ENCODE data around the gene AMY2B. TPM values are rescaled to one million over a fixed set of nuclear protein-coding genes. Genes with fewer than 3 reads are reported as not detected.
"Not testable (repeated sequence)": the region's sequence is repeated elsewhere in the genome, so short reads cannot be mapped to it uniquely, and the experiment has no call there.

AMY2B gene
- total RNA-seq, 1 experiment from 2014 or later = 10.8 TPM

DNA sequence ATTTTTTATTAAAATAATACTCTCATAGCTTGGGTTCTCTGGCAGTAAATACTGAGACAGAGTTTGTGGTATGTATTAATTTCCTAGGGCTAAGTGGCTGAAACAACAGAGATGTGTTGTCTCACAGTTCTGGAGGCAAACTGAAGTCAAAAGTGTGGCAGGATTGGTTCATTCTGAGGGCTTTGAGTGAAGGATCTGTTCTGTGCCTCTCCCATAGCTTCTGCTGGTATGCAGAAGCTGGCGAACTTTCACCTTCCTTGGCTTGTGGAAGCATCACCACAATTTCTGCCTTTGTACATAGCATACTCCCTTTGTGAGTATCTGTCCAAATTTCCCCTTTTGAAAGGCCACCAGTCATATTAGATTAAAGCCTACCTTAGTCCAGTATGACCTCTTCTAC, 24.9 kb upstream of the AMY2B start:
- Histone ChIP-seq H3K9me3 (ENCODE audit: low read length) (no peaks in the 10 kb centered on the region), H3K4me1 (ENCODE audit: low read length) (no peaks in the 10 kb centered on the region), H3K27me3 (ENCODE audit: low read length) (no peaks in the 10 kb centered on the region), H3K4me2 (ENCODE audit: low read depth, low read length, poor library complexity, severe bottlenecking) (no peak overlapping the region), H3K9me2 (replicated peaks; ENCODE audit: insufficient read depth, low read length) (no peaks in the 10 kb centered on the region), H4K20me1 (ENCODE audit: insufficient read depth, low read depth, low read length) (no peaks in the 10 kb centered on the region), H3K79me2 (ENCODE audit: low read length) (0 out of 2 replicates have a peak, but pooled peaks cover 7% of the 10 kb centered on the region), H2AFZ (ENCODE audit: low read length) (no peak overlapping the region), H3K9ac (ENCODE audit: low read length) (no peak overlapping the region), H3K4me3 (ENCODE audit: low read length) (no peak overlapping the region), H3K27ac (ENCODE audit: low read length) (no peak overlapping the region), H3K36me3 (ENCODE audit: insufficient read depth, low read length) (peaks cover 78% of the 10 kb centered on the region)
- DNase-seq = no peak

DNA sequence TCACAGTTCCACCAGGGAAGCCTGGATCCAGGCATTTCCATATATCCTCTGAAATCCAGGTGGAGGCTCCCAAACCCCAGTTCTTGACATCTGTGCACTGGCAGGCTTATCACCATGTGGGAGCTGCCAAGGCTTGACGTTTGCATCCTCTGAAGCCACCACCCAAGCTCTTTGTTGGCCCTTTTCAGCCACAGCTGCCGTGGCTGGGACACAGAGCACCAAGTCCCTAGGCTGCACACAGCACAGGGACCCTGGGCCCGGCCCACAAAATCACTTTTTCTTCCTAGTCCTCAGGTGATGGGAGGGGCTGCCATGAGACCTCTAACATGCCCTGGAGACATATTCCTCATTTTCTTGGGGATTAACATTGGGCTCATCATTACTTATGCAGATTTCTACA, 23.5 kb upstream of the AMY2B start:
- Histone ChIP-seq H3K36me3 (ENCODE audit: insufficient read depth, low read length) (peaks cover 79% of the 10 kb centered on the region), H3K9ac (ENCODE audit: low read length) (no peak overlapping the region), H3K9me3 (ENCODE audit: low read length) (no peaks in the 10 kb centered on the region), H3K27me3 (ENCODE audit: low read length) (no peaks in the 10 kb centered on the region), H2AFZ (ENCODE audit: low read length) (no peak overlapping the region), H3K4me1 (ENCODE audit: low read length) (no peaks in the 10 kb centered on the region), H3K4me2 (ENCODE audit: low read depth, low read length, poor library complexity, severe bottlenecking) (no peak overlapping the region), H3K9me2 (replicated peaks; ENCODE audit: insufficient read depth, low read length) (no peaks in the 10 kb centered on the region), H3K27ac (ENCODE audit: low read length) (no peak overlapping the region), H4K20me1 (ENCODE audit: insufficient read depth, low read depth, low read length) (no peaks in the 10 kb centered on the region), H3K4me3 (ENCODE audit: low read length) (no peak overlapping the region), H3K79me2 (ENCODE audit: low read length) (0 out of 2 replicates have a peak, but pooled peaks cover 4% of the 10 kb centered on the region)
- no peak for DNase-seq

DNA sequence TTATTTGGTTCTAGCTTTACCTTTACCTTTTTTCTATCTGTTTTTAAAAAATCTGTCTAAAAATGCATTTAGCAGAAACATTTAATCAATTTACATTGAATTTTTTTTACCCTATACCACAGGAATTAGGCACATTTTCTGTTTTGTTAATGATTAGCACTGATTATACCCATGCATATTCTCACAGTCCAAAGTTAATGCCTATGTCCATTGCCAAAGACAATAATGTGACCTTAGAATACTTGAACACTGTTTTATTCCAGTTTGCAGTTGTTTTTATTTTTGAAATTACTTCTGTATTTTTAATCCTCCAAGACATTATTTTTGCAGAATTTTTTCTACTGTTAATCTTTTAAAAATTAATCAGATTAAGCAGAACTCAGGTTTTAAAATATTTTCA, 11.0 kb upstream of the AMY2B start:
- H3K4me3 ChIP-seq (ENCODE audit: low read length) = no peak overlapping the region
- H3K79me2 ChIP-seq (ENCODE audit: low read length) = no peaks in the 10 kb centered on the region
- H3K36me3 ChIP-seq (ENCODE audit: insufficient read depth, low read length) = peaks cover 6% of the 10 kb centered on the region; the same call in 1 of the 2 replicates
- H3K9me3 ChIP-seq (ENCODE audit: low read length) = no peaks in the 10 kb centered on the region
- no peak overlapping the region for H3K27ac ChIP-seq (ENCODE audit: low read length)
- no peaks in the 10 kb centered on the region for H3K9me2 ChIP-seq (replicated peaks; ENCODE audit: insufficient read depth, low read length)
- no peak for DNase-seq
- no peaks in the 10 kb centered on the region for H4K20me1 ChIP-seq (ENCODE audit: insufficient read depth, low read depth, low read length)
- no peak overlapping the region for H3K9ac ChIP-seq (ENCODE audit: low read length)
- H2AFZ ChIP-seq (ENCODE audit: low read length) = no peak overlapping the region
- no peak overlapping the region for H3K4me2 ChIP-seq (ENCODE audit: low read depth, low read length, poor library complexity, severe bottlenecking)
- no peaks in the 10 kb centered on the region for H3K27me3 ChIP-seq (ENCODE audit: low read length)
- no peaks in the 10 kb centered on the region for H3K4me1 ChIP-seq (ENCODE audit: low read length)

DNA sequence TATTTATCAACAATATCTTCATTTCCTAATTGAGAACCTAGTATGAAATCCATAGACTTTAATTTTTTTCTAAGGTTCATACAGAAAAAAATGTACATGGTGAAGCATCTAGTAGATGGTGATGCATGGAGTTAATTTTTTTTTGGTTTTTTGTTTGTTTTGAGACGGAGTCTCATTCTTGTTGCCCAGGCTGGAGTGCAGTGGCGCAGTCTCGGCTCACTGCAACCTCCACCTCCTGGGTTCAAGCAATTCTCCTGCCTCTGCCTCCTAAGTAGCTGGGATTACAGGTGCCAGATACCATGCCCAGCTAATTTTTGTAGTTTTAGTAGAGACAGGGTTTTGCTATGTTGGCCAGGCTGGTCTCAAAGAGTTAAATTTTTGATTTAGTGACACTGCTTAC, 10.3 kb upstream of the AMY2B start:
- not testable (repeated sequence) for H3K9me2 ChIP-seq (replicated peaks; ENCODE audit: insufficient read depth, low read length); H3K9me3 ChIP-seq (ENCODE audit: low read length); H3K27ac ChIP-seq (ENCODE audit: low read length); H4K20me1 ChIP-seq (ENCODE audit: insufficient read depth, low read depth, low read length); H3K4me3 ChIP-seq (ENCODE audit: low read length); H3K9ac ChIP-seq (ENCODE audit: low read length); H3K36me3 ChIP-seq (ENCODE audit: insufficient read depth, low read length); DNase-seq; H3K79me2 ChIP-seq (ENCODE audit: low read length); H3K27me3 ChIP-seq (ENCODE audit: low read length); H2AFZ ChIP-seq (ENCODE audit: low read length); H3K4me2 ChIP-seq (ENCODE audit: low read depth, low read length, poor library complexity, severe bottlenecking); H3K4me1 ChIP-seq (ENCODE audit: low read length)

DNA sequence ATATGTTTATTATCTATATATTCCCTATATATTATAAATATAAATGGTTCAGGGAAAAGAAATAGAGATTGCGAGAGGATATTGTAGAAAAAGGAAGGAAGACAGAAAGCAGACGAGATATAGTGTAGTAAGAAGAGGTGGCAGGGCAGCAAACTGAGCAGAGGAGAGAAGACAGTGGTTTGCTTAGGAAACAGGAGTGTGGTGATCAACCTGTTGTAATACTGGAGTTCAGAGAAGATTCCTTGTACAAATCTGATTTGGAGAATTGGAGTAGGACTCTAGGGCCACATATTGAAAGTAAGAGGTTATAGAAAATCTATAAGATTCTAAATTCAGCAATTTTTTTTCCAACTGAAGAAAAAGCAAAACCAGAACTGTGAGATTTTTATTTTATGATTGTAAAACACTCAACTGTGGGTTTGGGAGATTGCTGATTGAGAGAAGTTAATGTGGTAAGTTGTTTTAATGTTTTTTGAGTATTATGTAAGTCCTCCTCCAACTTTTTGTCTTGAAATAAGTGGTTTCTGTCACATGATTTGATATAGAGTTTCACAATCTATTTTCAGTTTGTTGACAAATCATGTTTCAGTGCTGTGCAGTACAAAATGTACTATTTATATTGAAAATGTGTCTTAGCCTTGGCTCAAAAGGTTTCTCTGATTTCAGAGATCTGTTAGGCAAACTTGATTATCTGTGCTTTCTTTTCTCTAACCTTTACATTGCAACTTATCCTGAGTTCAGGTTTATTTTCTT, 9.6 kb upstream of the AMY2B start:
- H3K36me3 ChIP-seq (ENCODE audit: insufficient read depth, low read length) = no peaks in the 10 kb centered on the region
- H3K27me3 ChIP-seq (ENCODE audit: low read length) = no peaks in the 10 kb centered on the region
- H3K4me1 ChIP-seq (ENCODE audit: low read length) = no peaks in the 10 kb centered on the region
- DNase-seq = no peak
- H3K4me3 ChIP-seq (ENCODE audit: low read length) = no peak overlapping the region
- no peak overlapping the region for H3K4me2 ChIP-seq (ENCODE audit: low read depth, low read length, poor library complexity, severe bottlenecking)
- no peak overlapping the region for H3K27ac ChIP-seq (ENCODE audit: low read length)
- no peaks in the 10 kb centered on the region for H3K79me2 ChIP-seq (ENCODE audit: low read length)
- no peak overlapping the region for H3K9ac ChIP-seq (ENCODE audit: low read length)
- no peaks in the 10 kb centered on the region for H3K9me2 ChIP-seq (replicated peaks; ENCODE audit: insufficient read depth, low read length)
- no peak overlapping the region for H2AFZ ChIP-seq (ENCODE audit: low read length)
- H4K20me1 ChIP-seq (ENCODE audit: insufficient read depth, low read depth, low read length) = no peaks in the 10 kb centered on the region
- H3K9me3 ChIP-seq (ENCODE audit: low read length) = no peaks in the 10 kb centered on the region

DNA sequence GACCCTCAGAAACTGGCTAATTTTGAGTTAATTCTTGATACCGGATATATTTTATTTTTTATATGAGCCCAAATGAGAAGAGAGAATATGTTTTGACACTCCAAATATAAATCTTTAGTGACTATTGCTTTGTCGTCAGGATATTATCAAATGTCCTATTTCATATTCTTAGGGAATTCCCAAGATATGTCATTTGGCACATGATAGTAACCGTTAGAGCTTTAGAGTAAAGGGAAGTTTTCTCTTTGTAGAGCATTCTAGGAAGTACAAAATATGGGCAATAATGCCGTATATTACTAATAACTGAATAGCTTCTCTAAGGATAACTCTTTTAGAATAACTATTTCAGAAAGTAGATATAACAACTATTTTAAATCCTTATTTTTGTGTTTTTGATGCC, 8.3 kb upstream of the AMY2B start:
- Histone ChIP-seq H2AFZ (ENCODE audit: low read length) (no peak overlapping the region), H3K27ac (ENCODE audit: low read length) (no peak overlapping the region)

DNA sequence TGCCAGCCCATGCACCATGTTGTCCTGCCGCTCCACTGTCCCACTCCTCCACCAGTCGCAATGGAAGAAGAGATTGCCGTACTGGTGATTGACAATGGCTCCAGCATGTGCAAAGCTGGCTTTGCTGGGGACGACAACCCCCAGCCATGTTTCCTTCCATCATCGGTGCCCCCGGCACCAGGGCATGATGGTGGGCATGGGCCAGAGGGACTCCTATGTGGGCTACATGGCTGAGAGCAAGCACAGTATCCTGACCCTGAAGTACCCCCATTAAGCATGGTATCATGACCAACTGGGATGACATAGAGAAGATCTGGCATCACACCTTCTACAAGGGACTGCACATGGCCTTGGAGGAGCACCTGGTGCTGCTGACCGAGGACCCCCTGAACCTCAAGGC, 1.9 kb upstream of the AMY2B start:
- Histone ChIP-seq H3K27me3 (ENCODE audit: low read length) (no peaks in the 10 kb centered on the region), H3K4me2 (ENCODE audit: low read depth, low read length, poor library complexity, severe bottlenecking) (no peak overlapping the region), H3K4me1 (ENCODE audit: low read length) (no peaks in the 10 kb centered on the region), H3K9me3 (ENCODE audit: low read length) (no peaks in the 10 kb centered on the region), H2AFZ (ENCODE audit: low read length) (no peak overlapping the region), H4K20me1 (ENCODE audit: insufficient read depth, low read depth, low read length) (no peaks in the 10 kb centered on the region), H3K4me3 (ENCODE audit: low read length) (no peak overlapping the region), H3K27ac (ENCODE audit: low read length) (no peak overlapping the region), H3K9me2 (replicated peaks; ENCODE audit: insufficient read depth, low read length) (no peaks in the 10 kb centered on the region), H3K9ac (ENCODE audit: low read length) (no peak overlapping the region), H3K36me3 (ENCODE audit: insufficient read depth, low read length) (no peaks in the 10 kb centered on the region), H3K79me2 (ENCODE audit: low read length) (no peaks in the 10 kb centered on the region)
- no peak for DNase-seq

More for the DNA sequence above, 8.3 kb upstream of the AMY2B start:
- H3K79me2 ChIP-seq (ENCODE audit: low read length) = no peaks in the 10 kb centered on the region
- H3K9me2 ChIP-seq (replicated peaks; ENCODE audit: insufficient read depth, low read length) = no peaks in the 10 kb centered on the region
- H3K9ac ChIP-seq (ENCODE audit: low read length) = no peak overlapping the region
- DNase-seq = no peak
- no peaks in the 10 kb centered on the region for H4K20me1 ChIP-seq (ENCODE audit: insufficient read depth, low read depth, low read length)
- H3K4me1 ChIP-seq (ENCODE audit: low read length) = no peaks in the 10 kb centered on the region
- no peak overlapping the region for H3K4me2 ChIP-seq (ENCODE audit: low read depth, low read length, poor library complexity, severe bottlenecking)
- H3K27me3 ChIP-seq (ENCODE audit: low read length) = no peaks in the 10 kb centered on the region
- no peaks in the 10 kb centered on the region for H3K36me3 ChIP-seq (ENCODE audit: insufficient read depth, low read length)
- H3K4me3 ChIP-seq (ENCODE audit: low read length) = no peak overlapping the region
- H3K9me3 ChIP-seq (ENCODE audit: low read length) = no peaks in the 10 kb centered on the region

DNA sequence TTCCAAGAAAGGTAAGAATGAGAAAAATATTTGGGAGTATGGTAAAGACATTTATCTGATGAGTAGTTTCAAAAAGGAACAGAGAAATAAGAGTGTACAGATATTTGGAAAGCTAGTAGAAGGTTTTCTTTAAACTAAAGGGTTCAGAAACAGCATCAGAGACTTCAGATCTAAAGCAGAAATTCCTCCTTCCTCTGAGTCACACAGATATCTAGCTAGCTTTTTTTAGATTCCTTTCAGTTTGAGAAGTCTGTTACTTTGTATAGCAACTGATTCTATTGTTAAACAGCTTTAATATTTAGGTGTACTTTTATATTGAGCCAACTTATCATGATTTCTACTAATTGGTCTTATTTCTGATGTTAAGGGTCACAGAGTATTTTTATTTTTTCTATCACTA, 4.7 kb downstream of the AMY2B start:
- H3K27me3 ChIP-seq (ENCODE audit: low read length) = no peaks in the 10 kb centered on the region
- no peak overlapping the region for H3K4me3 ChIP-seq (ENCODE audit: low read length)
- DNase-seq = no peak
- no peaks in the 10 kb centered on the region for H3K4me1 ChIP-seq (ENCODE audit: low read length)
- H3K9ac ChIP-seq (ENCODE audit: low read length) = no peak overlapping the region
- no peak overlapping the region for H3K27ac ChIP-seq (ENCODE audit: low read length)
- no peaks in the 10 kb centered on the region for H3K36me3 ChIP-seq (ENCODE audit: insufficient read depth, low read length)
- no peaks in the 10 kb centered on the region for H3K79me2 ChIP-seq (ENCODE audit: low read length)
- H3K4me2 ChIP-seq (ENCODE audit: low read depth, low read length, poor library complexity, severe bottlenecking) = no peak overlapping the region
- H3K9me2 ChIP-seq (replicated peaks; ENCODE audit: insufficient read depth, low read length) = no peaks in the 10 kb centered on the region
- no peaks in the 10 kb centered on the region for H3K9me3 ChIP-seq (ENCODE audit: low read length)
- no peak overlapping the region for H2AFZ ChIP-seq (ENCODE audit: low read length)
- no peaks in the 10 kb centered on the region for H4K20me1 ChIP-seq (ENCODE audit: insufficient read depth, low read depth, low read length)
